ENCODE results near the gene WDR35. TPM values are rescaled to one million over a fixed set of nuclear protein-coding genes. Genes with fewer than 3 reads are reported as not detected.
"Not testable (repeated sequence)": the region's sequence is repeated elsewhere in the genome, so short reads cannot be mapped to it uniquely, and the experiment has no call there.

The WDR35 gene
- total RNA-seq, 1 donor from 2014 or later: 5.2 TPM

- DNase-seq (ENCODE audit: low read depth): peak; percentile 82
- TF ChIP-seq, protein P1, sequence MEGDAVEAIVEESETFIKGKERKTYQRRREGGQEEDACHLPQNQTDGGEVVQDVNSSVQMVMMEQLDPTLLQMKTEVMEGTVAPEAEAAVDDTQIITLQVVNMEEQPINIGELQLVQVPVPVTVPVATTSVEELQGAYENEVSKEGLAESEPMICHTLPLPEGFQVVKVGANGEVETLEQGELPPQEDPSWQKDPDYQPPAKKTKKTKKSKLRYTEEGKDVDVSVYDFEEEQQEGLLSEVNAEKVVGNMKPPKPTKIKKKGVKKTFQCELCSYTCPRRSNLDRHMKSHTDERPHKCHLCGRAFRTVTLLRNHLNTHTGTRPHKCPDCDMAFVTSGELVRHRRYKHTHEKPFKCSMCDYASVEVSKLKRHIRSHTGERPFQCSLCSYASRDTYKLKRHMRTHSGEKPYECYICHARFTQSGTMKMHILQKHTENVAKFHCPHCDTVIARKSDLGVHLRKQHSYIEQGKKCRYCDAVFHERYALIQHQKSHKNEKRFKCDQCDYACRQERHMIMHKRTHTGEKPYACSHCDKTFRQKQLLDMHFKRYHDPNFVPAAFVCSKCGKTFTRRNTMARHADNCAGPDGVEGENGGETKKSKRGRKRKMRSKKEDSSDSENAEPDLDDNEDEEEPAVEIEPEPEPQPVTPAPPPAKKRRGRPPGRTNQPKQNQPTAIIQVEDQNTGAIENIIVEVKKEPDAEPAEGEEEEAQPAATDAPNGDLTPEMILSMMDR (conservative IDR thresholded peaks at IDR 0.05; ENCODE audit: low read depth, low read length): no peak
- no peak overlapping the region for H3K4me3 ChIP-seq (ENCODE audit: low read depth, low read length)
Observed at GRCh38 chr2:19933351-19933981, 56.4 kb downstream of the WDR35 start.

GRCh38 chr2:19932928-19933327 is 57.0 kb downstream of the WDR35 start:
- TF ChIP-seq, protein P1 (conservative IDR thresholded peaks at IDR 0.05; ENCODE audit: low read depth, low read length): no peak
- no peak for DNase-seq (ENCODE audit: low read depth)
- no peak overlapping the region for H3K4me3 ChIP-seq (ENCODE audit: low read depth, low read length)

- TF ChIP-seq, protein P1 (conservative IDR thresholded peaks at IDR 0.05; ENCODE audit: low read depth, low read length): no peak
- DNase-seq (ENCODE audit: low read depth): no peak
- no peak overlapping the region for H3K4me3 ChIP-seq (ENCODE audit: low read depth, low read length)
Observed at GRCh38 chr2:19929226-19929625, 60.7 kb downstream of the WDR35 start.

DNA sequence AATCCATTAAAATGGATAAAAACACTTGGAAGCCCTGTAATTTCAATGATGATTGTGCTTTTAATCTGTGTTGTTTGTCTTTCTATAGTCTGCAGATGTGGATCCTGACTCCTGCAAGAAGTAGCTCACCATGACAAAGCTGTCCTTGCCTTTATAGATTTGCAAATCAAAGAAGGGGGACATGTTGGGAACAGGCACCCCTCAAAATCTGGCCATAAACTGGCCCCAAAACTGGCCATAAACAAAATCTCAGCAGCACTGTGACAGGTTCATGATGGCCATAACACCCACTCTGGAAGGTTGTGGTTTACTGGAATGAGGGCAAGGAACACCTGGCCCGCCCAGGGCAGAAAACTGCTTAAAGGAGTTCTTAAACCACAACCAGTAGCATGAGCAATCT is 62.1 kb downstream of the WDR35 start:
- not testable (repeated sequence) for H3K4me3 ChIP-seq (ENCODE audit: low read depth, low read length); DNase-seq (ENCODE audit: low read depth)

- H3K4me3 ChIP-seq (ENCODE audit: low read depth, low read length); DNase-seq (ENCODE audit: low read depth): not testable (repeated sequence)
Observed at GRCh38 chr2:19924526-19924925, 65.4 kb downstream of the WDR35 start.

DNA sequence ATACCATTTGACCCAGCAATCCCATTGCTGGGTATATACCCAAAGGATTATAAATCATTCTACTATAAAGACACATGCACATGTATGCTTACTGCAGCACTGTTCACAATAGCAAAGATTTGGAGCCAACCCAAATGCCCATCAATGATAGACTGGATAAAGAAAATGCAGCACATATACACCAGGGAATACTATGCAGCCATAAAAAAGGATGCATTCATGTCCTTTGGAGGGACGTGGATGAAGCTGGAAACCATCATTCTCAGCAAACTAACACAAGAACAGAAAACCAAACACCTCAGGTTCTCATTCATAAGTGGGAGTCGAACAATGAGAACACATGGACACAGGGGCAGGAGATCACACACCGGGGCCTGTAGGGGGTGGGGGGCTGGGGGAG is 67.7 kb downstream of the WDR35 start:
- not testable (repeated sequence) for H3K4me3 ChIP-seq (ENCODE audit: low read depth, low read length); DNase-seq (ENCODE audit: low read depth)

- TF ChIP-seq, protein P1 (conservative IDR thresholded peaks at IDR 0.05; ENCODE audit: low read depth, low read length): no peak
- H3K4me3 ChIP-seq (ENCODE audit: low read depth, low read length): no peak overlapping the region
- no peak for DNase-seq (ENCODE audit: low read depth)
Observed at GRCh38 chr2:19916385-19916950, 73.4 kb downstream of the WDR35 start.

GRCh38 chr2:19914266-19914975 is 75.5 kb downstream of the WDR35 start:
- TF ChIP-seq, protein P1 (conservative IDR thresholded peaks at IDR 0.05; ENCODE audit: low read depth, low read length): no peak
- no peak for DNase-seq (ENCODE audit: low read depth)
- H3K4me3 ChIP-seq (ENCODE audit: low read depth, low read length): no peak overlapping the region
